ENCODE results near the gene EFNB2. TPM values are rescaled to one million over a fixed set of nuclear protein-coding genes. Genes with fewer than 3 reads are reported as not detected.

Gene EFNB2
- total RNA-seq, 1 donor from 2014 or later, result 77.6 TPM

GRCh38 chr13:106455777-106456176 lies 79.7 kb downstream of the EFNB2 start:
- DNase-seq (ENCODE audit: low read depth, low spot score), result no peak

- DNase-seq (ENCODE audit: low read depth, low spot score), result no peak
Observed at GRCh38 chr13:106455190-106455589, 80.3 kb downstream of the EFNB2 start.

GRCh38 chr13:106453101-106453500 lies 82.4 kb downstream of the EFNB2 start:
- no peak for DNase-seq (ENCODE audit: low read depth, low spot score)

GRCh38 chr13:106450991-106451390 lies 84.5 kb downstream of the EFNB2 start:
- no peak for DNase-seq (ENCODE audit: low read depth, low spot score)

GRCh38 chr13:106449096-106449495 lies 86.4 kb downstream of the EFNB2 start:
- DNase-seq (ENCODE audit: low read depth, low spot score), result no peak

GRCh38 chr13:106445996-106446395 lies 89.5 kb downstream of the EFNB2 start:
- DNase-seq (ENCODE audit: low read depth, low spot score), result no peak

GRCh38 chr13:106443607-106444322 lies 91.7 kb downstream of the EFNB2 start:
- DNase-seq (ENCODE audit: low read depth, low spot score), result no peak

- DNase-seq (ENCODE audit: low read depth, low spot score), result no peak
Observed at GRCh38 chr13:106440866-106441265, 94.6 kb downstream of the EFNB2 start.

Other genes with a start within 250 kb of the EFNB2 start
- gene ARGLU1, start 32.5 kb upstream of the EFNB2 start, total RNA-seq, result 44.0 and 44.9 TPM in 2 replicates